H1 (cell line): Measurements from ENCODE around the gene KCNN1. TPM values are rescaled to one million over a fixed set of nuclear protein-coding genes. Genes with fewer than 3 reads are reported as not detected.
"Not testable (repeated sequence)": the region's sequence is repeated elsewhere in the genome, so short reads cannot be mapped to it uniquely, and the experiment has no call there.

Source experiments
- CTCF ChIA-PET: fragments of 300-600 bp; sonication (Branson Sonifier 250); formaldehyde crosslinking; loops from one replicate; lab custom pipeline; 2021; ENCODE audit not compliant: partially characterized antibody; lab: Charles Lee
- POLR2A ChIA-PET: fragments of 300-600 bp; sonication (Branson Sonifier 250); formaldehyde crosslinking; loops from one replicate; lab custom pipeline; 2021; ENCODE audit warnings: inconsistent platforms; ENCODE audit not compliant: partially characterized antibody; lab: Charles Lee
- DNase-seq, 2 experiments: peaks; one replicate each; pipeline versions ENCODE4 v3.0.0 to v3.0.0-alpha.2; 2010 to 2022; ENCODE audit warnings: low spot score in 2 of 2, low read depth in 1 of 2, mixed read lengths in 1 of 2
- FAIRE-seq: peaks from 2 replicates; lab custom pipeline; 2011; peaks lifted over from hg19 to GRCh38; lab: Jason Lieb, UNC
- H2AFZ ChIP-seq: 2 replicates; pipeline ENCODE4 v1.8.1; 2012; ENCODE audit warnings: low read length, inconsistent platforms
- H2AK5ac ChIP-seq: 2 replicates; pipeline ENCODE4 v1.6.1; 2013; ENCODE audit warnings: low read depth, low read length
- H2BK120ac ChIP-seq: replicated peaks from 2 replicates; pipeline ENCODE3; 2013; ENCODE audit warnings: low read depth, low read length, inconsistent platforms
- H2BK12ac ChIP-seq: 2 replicates; pipeline ENCODE4 v1.6.1; 2013; ENCODE audit warnings: low read depth, low read length
- H2BK15ac ChIP-seq: 2 replicates; pipeline ENCODE4 v1.6.1; 2013; ENCODE audit warnings: low read length
- H2BK20ac ChIP-seq: 2 replicates; pipeline ENCODE4 v1.6.1; 2013; ENCODE audit warnings: low read length
- H2BK5ac ChIP-seq: 2 replicates; pipeline ENCODE4 v1.6.1; 2013; ENCODE audit warnings: low read depth, low read length
- H3K14ac ChIP-seq: 2 replicates; pipeline ENCODE4 v1.6.1; 2013; ENCODE audit warnings: inconsistent platforms; ENCODE audit not compliant: insufficient read length
- H3K18ac ChIP-seq: 2 replicates; pipeline ENCODE4 v1.6.1; 2013; ENCODE audit warnings: low read length; ENCODE audit errors: extremely low read depth
- H3K23ac ChIP-seq: 2 replicates; pipeline ENCODE4 v1.6.1; 2013; ENCODE audit warnings: inconsistent platforms; ENCODE audit not compliant: insufficient read length
- H3K23me2 ChIP-seq: 2 replicates; pipeline ENCODE4 v1.6.1; 2013; ENCODE audit warnings: low read depth, low read length
- H3K27ac ChIP-seq: 2 replicates; pipeline ENCODE4 v1.6.1; 2011; ENCODE audit warnings: low read depth, low read length, inconsistent platforms
- H3K27me3 ChIP-seq, 4 experiments: replicated peaks in 1 of 4; 1 replicate in 1 of 4; 2 replicates in 3 of 4; pipeline versions ENCODE4 v1.6.1 to v1.8.1; 2011 to 2013; ENCODE audit warnings: low read length in 3 of 4, mild to moderate bottlenecking in 3 of 4, inconsistent platforms in 2 of 4, mixed read lengths in 2 of 4, moderate library complexity in 1 of 4; ENCODE audit not compliant: control insufficient read depth in 3 of 4, insufficient read depth in 3 of 4; ENCODE audit errors: extremely low read depth in 1 of 4
- H3K36me3 ChIP-seq, 4 experiments: 2 replicates each; pipeline versions ENCODE4 v1.6.1 to v1.8.1; 2011 to 2013; ENCODE audit warnings: mild to moderate bottlenecking in 4 of 4, low read length in 3 of 4, moderate library complexity in 2 of 4, control low read depth in 1 of 4, inconsistent platforms in 1 of 4; ENCODE audit not compliant: insufficient read depth in 4 of 4, control insufficient read depth in 2 of 4
- H3K4ac ChIP-seq: replicated peaks from 2 replicates; pipeline ENCODE3; 2013; ENCODE audit warnings: low read length, low read depth, mixed read lengths, inconsistent platforms; ENCODE audit not compliant: insufficient read length
- H3K4me1 ChIP-seq, 4 experiments: replicated peaks in 1 of 4; 1 replicate in 1 of 4; 2 replicates in 3 of 4; pipeline versions ENCODE4 v1.6.1 to v1.8.1; 2011 to 2013; ENCODE audit warnings: low read length in 3 of 4, inconsistent platforms in 2 of 4, mixed read lengths in 1 of 4; ENCODE audit not compliant: insufficient read depth in 4 of 4, control insufficient read depth in 3 of 4
- H3K4me2 ChIP-seq, 2 experiments: 2 replicates each; pipeline versions ENCODE4 v1.6.1 to v1.8.1; 2011 to 2013; ENCODE audit warnings: low read depth in 2 of 2, low read length in 2 of 2, control low read depth in 1 of 2, inconsistent platforms in 1 of 2, mild to moderate bottlenecking in 1 of 2; ENCODE audit not compliant: insufficient read depth in 1 of 2
- H3K4me3 ChIP-seq, 4 experiments: fragments of 200-600, 300-600 bp in 1 of 4; sonication (generic), shearing (Covaris generic), sonication (Bioruptor Twin) in 1 of 4; 2 replicates each; pipeline versions ENCODE4 v1.5.1 to v1.8.1; 2011 to 2016; ENCODE audit warnings: low read length in 4 of 4, low read depth in 3 of 4, control low read depth in 2 of 4, inconsistent platforms in 2 of 4, mild to moderate bottlenecking in 2 of 4, mixed read lengths in 1 of 4, moderate library complexity in 1 of 4; ENCODE audit not compliant: insufficient read depth in 2 of 4; ENCODE audit errors: extremely low read depth in 1 of 4
- H3K56ac ChIP-seq: replicated peaks from 2 replicates; pipeline ENCODE3; 2013; ENCODE audit warnings: low read depth, mild to moderate bottlenecking, mixed read lengths, low read length, inconsistent platforms; ENCODE audit not compliant: insufficient read length
- H3K79me1 ChIP-seq: 2 replicates; pipeline ENCODE4 v1.6.1; 2013; ENCODE audit warnings: low read depth, low read length, control low read depth
- H3K79me2 ChIP-seq, 2 experiments: 2 replicates each; pipeline versions ENCODE4 v1.6.1 to v1.8.1; 2012 to 2013; ENCODE audit warnings: low read length in 2 of 2, mild to moderate bottlenecking in 2 of 2, inconsistent platforms in 1 of 2; ENCODE audit not compliant: insufficient read depth in 2 of 2, control insufficient read depth in 1 of 2
- H3K9ac ChIP-seq, 4 experiments: replicated peaks in 1 of 4; 1 replicate in 1 of 4; 2 replicates in 3 of 4; pipeline versions ENCODE4 v1.6.1 to v1.8.1; 2011 to 2013; ENCODE audit warnings: low read depth in 3 of 4, low read length in 3 of 4, control low read depth in 2 of 4, mild to moderate bottlenecking in 2 of 4, moderate library complexity in 2 of 4, inconsistent platforms in 1 of 4; ENCODE audit errors: extremely low read depth in 1 of 4
- H3K9me3 ChIP-seq, 2 experiments: 2 replicates each; pipeline versions ENCODE4 v1.6.1 to v1.8.1; 2012 to 2013; ENCODE audit warnings: mild to moderate bottlenecking in 2 of 2, moderate library complexity in 2 of 2, control low read depth in 1 of 2, inconsistent platforms in 1 of 2, low read depth in 1 of 2, low read length in 1 of 2, mixed read lengths in 1 of 2; ENCODE audit not compliant: insufficient read depth in 2 of 2
- H4K20me1 ChIP-seq, 2 experiments: replicated peaks in 1 of 2; 2 replicates each; pipeline versions ENCODE3 to v1.8.1; 2011 to 2013; ENCODE audit warnings: inconsistent platforms in 2 of 2, low read length in 2 of 2, mild to moderate bottlenecking in 1 of 2; ENCODE audit not compliant: insufficient read depth in 2 of 2, control insufficient read depth in 1 of 2
- H4K5ac ChIP-seq: 2 replicates; pipeline ENCODE4 v1.6.1; 2013; ENCODE audit warnings: low read length, low read depth, mixed read lengths, inconsistent platforms; ENCODE audit not compliant: insufficient read length
- H4K8ac ChIP-seq: 2 replicates; pipeline ENCODE4 v1.8.0; 2013; ENCODE audit warnings: mild to moderate bottlenecking, moderate library complexity, low read length, inconsistent platforms; ENCODE audit not compliant: insufficient read depth; ENCODE audit errors: extremely low read depth
- H4K91ac ChIP-seq: replicated peaks from 2 replicates; pipeline ENCODE3; 2013; ENCODE audit warnings: low read length, mixed read lengths, inconsistent platforms; ENCODE audit not compliant: insufficient read length
- WGBS, 2 experiments: shearing (Covaris generic) in 1 of 2; methylation state at CpG; one replicate each; pipeline versions ENCODE4 v1.1.6 to v1.1.7; 2013 to 2015; ENCODE audit warnings: low lambda C conversion rate in 2 of 2, mixed read lengths in 2 of 2, inconsistent platforms in 1 of 2, low coverage in 1 of 2, missing lambda C conversion rate in 1 of 2; ENCODE audit not compliant: insufficient replicate concordance in 2 of 2, insufficient coverage in 1 of 2, insufficient read length in 1 of 2; ENCODE audit errors: extremely low coverage in 1 of 2, missing lambda C conversion rate in 1 of 2; 5-methylcytosine and 5-hydroxymethylcytosine counted together
- polyA plus RNA-seq, 7 experiments: library from polyadenylated mRNA; depleted of rRNA in 3 of 7; stranded (reverse) in 5 of 7; unstranded in 2 of 7; fragments of >200 nt in 5 of 7; fragments of 200-250 nt in 2 of 7; gene quantifications; 1 replicate in 5 of 7; 2 replicates in 1 of 7; 4 replicates in 1 of 7; pipeline versions ENCODE4 v1.2.1 to v1.2.3, GENCODE V29; 2011 to 2013; ENCODE audit warnings: missing spikeins in 2 of 7, mixed read lengths in 2 of 7
- total RNA-seq: library from RNA; stranded (reverse); fragmentation: NEBNext Ultra II Directional; extraction: Animal tissue kit (Norgen Biotek cat#: 25700); gene quantifications from 2 replicates; pipeline ENCODE4 v1.2.1, GENCODE V29; 2021

KCNN1 gene
- total and polyA plus RNA-seq, 2 of the 8 experiments (the other 6 are each of a cell fraction or from before 2014, with no cell fraction given) = 11.0 to 12.5 TPM

GRCh38 chr19:17919122-17919521 is 47.8 kb upstream of the KCNN1 start:
- CTCF ChIA-PET = interaction anchor here (0.6 kb wide), 1 partner anchor 91 kb away, joined by 4 read pairs; no protein-coding TSS in a partner anchor
- 78% methylated on average over 5 of the region's 5 CpGs; no CpG with 5 or more reads in 1 of the 2 experiments for WGBS, 2 experiments

More at GRCh38 chr19:17919122-17919521, 47.8 kb upstream of the KCNN1 start:
- not testable (repeated sequence) for H2BK5ac ChIP-seq, H4K20me1 ChIP-seq, H3K23me2 ChIP-seq, H2AFZ ChIP-seq, H4K8ac ChIP-seq, H3K14ac ChIP-seq, H3K4ac ChIP-seq, H3K79me2 ChIP-seq, H3K79me1 ChIP-seq, H4K91ac ChIP-seq, H3K4me2 ChIP-seq, H2BK120ac ChIP-seq, H3K4me1 ChIP-seq, H4K5ac ChIP-seq, H3K27me3 ChIP-seq, H3K18ac ChIP-seq, H3K9ac ChIP-seq, H3K56ac ChIP-seq, H2BK20ac ChIP-seq, H2AK5ac ChIP-seq, H3K23ac ChIP-seq, DNase-seq, FAIRE-seq, H2BK15ac ChIP-seq, H3K4me3 ChIP-seq, H3K27ac ChIP-seq, H3K36me3 ChIP-seq, H2BK12ac ChIP-seq
- POLR2A ChIA-PET = interaction anchor here (1.3 kb wide), 1 partner anchor 60 kb away, joined by 6 read pairs; the partner anchor contains the start of gene RPL18A
- peaks cover 5 to 18% of the 10 kb centered on the region in 2 experiments; a peak in 3 of 4 replicates for H3K9me3 ChIP-seq
